ENCODE data around the gene ZFP62. TPM values are rescaled to one million over a fixed set of nuclear protein-coding genes. Genes with fewer than 3 reads are reported as not detected.
"Not testable (repeated sequence)": the region's sequence is repeated elsewhere in the genome, so short reads cannot be mapped to it uniquely, and the experiment has no call there.

The ZFP62 gene
- total RNA-seq, 6 donors from 2014 or later = 19.6 to 41.2 (median 26.1) TPM

GRCh38 chr5:180830253-180831138 lies 30.6 kb downstream of the ZFP62 start:
- peak in 1 of 2 donors; percentile 83 for DNase-seq
- no peak for TF ChIP-seq EP300 (IDR thresholded peaks at IDR 0.05)
- peak in 3 of 4 donors; percentile 19 to 65 (median 50) for TF ChIP-seq POLR2A (IDR thresholded peaks at IDR 0.05)
- TF ChIP-seq POLR2AphosphoS5 (IDR thresholded peaks at IDR 0.05) = peak; percentile 62 to 64
- no peak for TF ChIP-seq CTCF (IDR thresholded peaks at IDR 0.05)
- Histone ChIP-seq H3K9me3 (no peaks in the 10 kb centered on the region), H3K27me3 (no peaks in the 10 kb centered on the region), H3K36me3 (peaks cover 3 to 15% (median 6%) of the 10 kb centered on the region in 4 donors), H3K27ac (peak overlapping the region; percentile 98 to 99 (median 98)), H3K4me1 (peaks cover 31 to 54% (median 46%) of the 10 kb centered on the region in 4 donors), H3K4me3 (peak overlapping the region; percentile 60 to 90 (median 82))
- WGBS, 2 donors = 20 to 28% methylated on average over 25 to 35 of the region's 35 CpGs
- ATAC-seq (ENCODE audit: low FRiP score in 2 of 2) = peak; percentile 82 to 83

- peak overlapping the region; percentile 98 to 99 (median 98) for H3K27ac ChIP-seq
- no peaks in the 10 kb centered on the region for H3K27me3 ChIP-seq
- DNase-seq (no peak), ATAC-seq (ENCODE audit: low FRiP score in 2 of 2) (no peak)
- peaks cover 0 to 7% (median 2%) of the 10 kb centered on the region in 4 donors for H3K36me3 ChIP-seq
- H3K4me3 ChIP-seq = peak overlapping the region in 3 of 4 donors; percentile 78 to 90 (median 85)
- no peaks in the 10 kb centered on the region for H3K9me3 ChIP-seq
- 91 to 94% methylated on average over 5 of the region's 5 CpGs for WGBS, 2 donors
- TF ChIP-seq POLR2A (IDR thresholded peaks at IDR 0.05) = no peak
- no peak for TF ChIP-seq EP300 (IDR thresholded peaks at IDR 0.05)
- TF ChIP-seq POLR2AphosphoS5 (IDR thresholded peaks at IDR 0.05) = no peak
- no peak for TF ChIP-seq CTCF (IDR thresholded peaks at IDR 0.05)
- H3K4me1 ChIP-seq = peaks cover 32 to 57% (median 51%) of the 10 kb centered on the region in 4 donors
Measured at GRCh38 chr5:180829726-180830125, 31.4 kb downstream of the ZFP62 start.

GRCh38 chr5:180828756-180829531 lies 32.1 kb downstream of the ZFP62 start:
- H3K9me3 ChIP-seq; H3K27me3 ChIP-seq; ATAC-seq (ENCODE audit: low FRiP score in 2 of 2); DNase-seq; H3K36me3 ChIP-seq: not testable (repeated sequence)
- Histone ChIP-seq H3K4me3 (peak overlapping the region in 2 of 4 donors; percentile 78 to 85), H3K27ac (peak overlapping the region; percentile 98 to 99 (median 98)), H3K4me1 (peaks cover 32 to 55% (median 50%) of the 10 kb centered on the region in 4 donors)
- TF ChIP-seq EP300 (IDR thresholded peaks at IDR 0.05) = peak in 2 of 4 donors; percentile 30 to 65
- WGBS, 2 donors = 82 to 90% methylated on average over 13 of the region's 13 CpGs

- H3K36me3 ChIP-seq; H3K9me3 ChIP-seq; H3K27me3 ChIP-seq; ATAC-seq (ENCODE audit: low FRiP score in 2 of 2); H3K4me3 ChIP-seq: not testable (repeated sequence)
- H3K27ac ChIP-seq = peak overlapping the region in 1 of 4 donors; percentile 29
- 54 to 80% methylated on average over 5 to 7 of the region's 7 CpGs for WGBS, 2 donors
- peak in 1 of 2 donors; percentile 64 for DNase-seq
- H3K4me1 ChIP-seq = peaks cover 27 to 42% (median 40%) of the 10 kb centered on the region in 4 donors
- TF ChIP-seq CTCF (IDR thresholded peaks at IDR 0.05) = peak in 3 of 6 experiments; percentile 32 to 57 (median 39)
Measured at GRCh38 chr5:180827374-180827773, 33.7 kb downstream of the ZFP62 start.
